Measurements from ENCODE around the gene SH3RF2. TPM values are rescaled to one million over a fixed set of nuclear protein-coding genes. Genes with fewer than 3 reads are reported as not detected.

Gene SH3RF2
- total RNA-seq, 1 donor from 2014 or later: 3.7 TPM

- H3K27ac ChIP-seq (ENCODE audit: low read depth, low read length): no peak overlapping the region
- H3K36me3 ChIP-seq (ENCODE audit: control insufficient read depth in 3 of 3, insufficient read depth in 3 of 3, low read length in 3 of 3): no peaks in the 10 kb centered on the region
- H3K9me3 ChIP-seq (ENCODE audit: control insufficient read depth in 3 of 3, low read length in 3 of 3): no peaks in the 10 kb centered on the region
- no peak overlapping the region for H3K4me3 ChIP-seq (ENCODE audit: low read length in 3 of 3)
- H3K4me1 ChIP-seq (ENCODE audit: control insufficient read depth in 3 of 3, insufficient read depth in 3 of 3, low read length in 3 of 3): peaks cover 0 to 17% (median 4%) of the 10 kb centered on the region in 3 donors
- H3K27me3 ChIP-seq (ENCODE audit: control insufficient read depth in 3 of 3, insufficient read depth in 3 of 3, low read length in 3 of 3): no peaks in the 10 kb centered on the region
- no peak overlapping the region for H3K9ac ChIP-seq (ENCODE audit: low read depth in 1 of 3, low read length in 3 of 3)
Measured at GRCh38 chr5:146043722-146044121, 107.3 kb downstream of the SH3RF2 start.

- H3K27ac ChIP-seq (ENCODE audit: low read depth, low read length): peak overlapping the region; percentile 7
- H3K9ac ChIP-seq (ENCODE audit: low read depth in 1 of 3, low read length in 3 of 3): no peak overlapping the region
- no peaks in the 10 kb centered on the region for H3K9me3 ChIP-seq (ENCODE audit: control insufficient read depth in 3 of 3, low read length in 3 of 3)
- H3K27me3 ChIP-seq (ENCODE audit: control insufficient read depth in 3 of 3, insufficient read depth in 3 of 3, low read length in 3 of 3): no peaks in the 10 kb centered on the region
- peaks cover 0 to 15% (median 6%) of the 10 kb centered on the region in 3 donors for H3K4me1 ChIP-seq (ENCODE audit: control insufficient read depth in 3 of 3, insufficient read depth in 3 of 3, low read length in 3 of 3)
- H3K36me3 ChIP-seq (ENCODE audit: control insufficient read depth in 3 of 3, insufficient read depth in 3 of 3, low read length in 3 of 3): no peaks in the 10 kb centered on the region
- no peak overlapping the region for H3K4me3 ChIP-seq (ENCODE audit: low read length in 3 of 3)
Measured at GRCh38 chr5:146047396-146047795, 111.0 kb downstream of the SH3RF2 start.

- no peaks in the 10 kb centered on the region for H3K27me3 ChIP-seq (ENCODE audit: control insufficient read depth in 3 of 3, insufficient read depth in 3 of 3, low read length in 3 of 3)
- H3K9ac ChIP-seq (ENCODE audit: low read depth in 1 of 3, low read length in 3 of 3): no peak overlapping the region
- H3K27ac ChIP-seq (ENCODE audit: low read depth, low read length): no peak overlapping the region
- no peak overlapping the region for H3K4me3 ChIP-seq (ENCODE audit: low read length in 3 of 3)
- H3K4me1 ChIP-seq (ENCODE audit: control insufficient read depth in 3 of 3, insufficient read depth in 3 of 3, low read length in 3 of 3): peaks cover 0 to 15% (median 6%) of the 10 kb centered on the region in 3 donors
- H3K36me3 ChIP-seq (ENCODE audit: control insufficient read depth in 3 of 3, insufficient read depth in 3 of 3, low read length in 3 of 3): peaks cover 0 to 5% (median 3%) of the 10 kb centered on the region in 3 donors
- H3K9me3 ChIP-seq (ENCODE audit: control insufficient read depth in 3 of 3, low read length in 3 of 3): no peaks in the 10 kb centered on the region
Measured at GRCh38 chr5:146048994-146049703, 112.8 kb downstream of the SH3RF2 start.

- Histone ChIP-seq H3K4me1 (ENCODE audit: control insufficient read depth in 3 of 3, insufficient read depth in 3 of 3, low read length in 3 of 3) (peaks cover 0 to 15% (median 6%) of the 10 kb centered on the region in 3 donors), H3K9ac (ENCODE audit: low read depth in 1 of 3, low read length in 3 of 3) (no peak overlapping the region), H3K27ac (ENCODE audit: low read depth, low read length) (no peak overlapping the region), H3K36me3 (ENCODE audit: control insufficient read depth in 3 of 3, insufficient read depth in 3 of 3, low read length in 3 of 3) (peaks cover 0 to 5% (median 3%) of the 10 kb centered on the region in 3 donors), H3K4me3 (ENCODE audit: low read length in 3 of 3) (no peak overlapping the region), H3K9me3 (ENCODE audit: control insufficient read depth in 3 of 3, low read length in 3 of 3) (no peaks in the 10 kb centered on the region), H3K27me3 (ENCODE audit: control insufficient read depth in 3 of 3, insufficient read depth in 3 of 3, low read length in 3 of 3) (no peaks in the 10 kb centered on the region)
Measured at GRCh38 chr5:146049704-146050026, 113.3 kb downstream of the SH3RF2 start.

GRCh38 chr5:146050086-146050485 is 113.7 kb downstream of the SH3RF2 start:
- H3K9ac ChIP-seq (ENCODE audit: low read depth in 1 of 3, low read length in 3 of 3): no peak overlapping the region
- no peak overlapping the region for H3K27ac ChIP-seq (ENCODE audit: low read depth, low read length)
- no peaks in the 10 kb centered on the region for H3K27me3 ChIP-seq (ENCODE audit: control insufficient read depth in 3 of 3, insufficient read depth in 3 of 3, low read length in 3 of 3)
- no peak overlapping the region for H3K4me3 ChIP-seq (ENCODE audit: low read length in 3 of 3)
- no peaks in the 10 kb centered on the region for H3K9me3 ChIP-seq (ENCODE audit: control insufficient read depth in 3 of 3, low read length in 3 of 3)
- H3K4me1 ChIP-seq (ENCODE audit: control insufficient read depth in 3 of 3, insufficient read depth in 3 of 3, low read length in 3 of 3): peaks cover 0 to 15% (median 6%) of the 10 kb centered on the region in 3 donors
- H3K36me3 ChIP-seq (ENCODE audit: control insufficient read depth in 3 of 3, insufficient read depth in 3 of 3, low read length in 3 of 3): peaks cover 0 to 5% (median 3%) of the 10 kb centered on the region in 3 donors

- no peaks in the 10 kb centered on the region for H3K9me3 ChIP-seq (ENCODE audit: control insufficient read depth in 3 of 3, low read length in 3 of 3)
- H3K36me3 ChIP-seq (ENCODE audit: control insufficient read depth in 3 of 3, insufficient read depth in 3 of 3, low read length in 3 of 3): peaks cover 0 to 17% (median 10%) of the 10 kb centered on the region in 3 donors
- H3K4me3 ChIP-seq (ENCODE audit: low read length in 3 of 3): no peak overlapping the region
Measured at GRCh38 chr5:146051678-146052077, 115.3 kb downstream of the SH3RF2 start.

GRCh38 chr5:146052780-146053179 is 116.4 kb downstream of the SH3RF2 start:
- no peak overlapping the region for H3K9ac ChIP-seq (ENCODE audit: low read depth in 1 of 3, low read length in 3 of 3)
- H3K36me3 ChIP-seq (ENCODE audit: control insufficient read depth in 3 of 3, insufficient read depth in 3 of 3, low read length in 3 of 3): peaks cover 0 to 17% (median 10%) of the 10 kb centered on the region in 3 donors
- peaks cover 0 to 7% (median 2%) of the 10 kb centered on the region in 3 donors for H3K4me1 ChIP-seq (ENCODE audit: control insufficient read depth in 3 of 3, insufficient read depth in 3 of 3, low read length in 3 of 3)
- no peak overlapping the region for H3K27ac ChIP-seq (ENCODE audit: low read depth, low read length)
- no peak overlapping the region for H3K4me3 ChIP-seq (ENCODE audit: low read length in 3 of 3)
- H3K9me3 ChIP-seq (ENCODE audit: control insufficient read depth in 3 of 3, low read length in 3 of 3): no peaks in the 10 kb centered on the region
- no peaks in the 10 kb centered on the region for H3K27me3 ChIP-seq (ENCODE audit: control insufficient read depth in 3 of 3, insufficient read depth in 3 of 3, low read length in 3 of 3)

More at GRCh38 chr5:146051678-146052077, 115.3 kb downstream of the SH3RF2 start:
- H3K27me3 ChIP-seq (ENCODE audit: control insufficient read depth in 3 of 3, insufficient read depth in 3 of 3, low read length in 3 of 3): no peaks in the 10 kb centered on the region
- H3K4me1 ChIP-seq (ENCODE audit: control insufficient read depth in 3 of 3, insufficient read depth in 3 of 3, low read length in 3 of 3): peaks cover 0 to 12% (median 6%) of the 10 kb centered on the region in 3 donors
- H3K9ac ChIP-seq (ENCODE audit: low read depth in 1 of 3, low read length in 3 of 3): no peak overlapping the region
- H3K27ac ChIP-seq (ENCODE audit: low read depth, low read length): no peak overlapping the region

- Histone ChIP-seq H3K27ac (ENCODE audit: low read depth, low read length) (no peak overlapping the region), H3K4me1 (ENCODE audit: control insufficient read depth in 3 of 3, insufficient read depth in 3 of 3, low read length in 3 of 3) (no peaks in the 10 kb centered on the region), H3K36me3 (ENCODE audit: control insufficient read depth in 3 of 3, insufficient read depth in 3 of 3, low read length in 3 of 3) (peaks cover 3 to 28% (median 15%) of the 10 kb centered on the region in 3 donors), H3K4me3 (ENCODE audit: low read length in 3 of 3) (no peak overlapping the region), H3K9ac (ENCODE audit: low read depth in 1 of 3, low read length in 3 of 3) (no peak overlapping the region), H3K9me3 (ENCODE audit: control insufficient read depth in 3 of 3, low read length in 3 of 3) (no peaks in the 10 kb centered on the region), H3K27me3 (ENCODE audit: control insufficient read depth in 3 of 3, insufficient read depth in 3 of 3, low read length in 3 of 3) (no peaks in the 10 kb centered on the region)
Measured at GRCh38 chr5:146055432-146055831, 119.1 kb downstream of the SH3RF2 start.

GRCh38 chr5:146059460-146060220 is 123.3 kb downstream of the SH3RF2 start:
- Histone ChIP-seq H3K4me1 (ENCODE audit: control insufficient read depth in 3 of 3, insufficient read depth in 3 of 3, low read length in 3 of 3) (no peaks in the 10 kb centered on the region), H3K36me3 (ENCODE audit: control insufficient read depth in 3 of 3, insufficient read depth in 3 of 3, low read length in 3 of 3) (peaks cover 9 to 37% (median 26%) of the 10 kb centered on the region in 3 donors), H3K27me3 (ENCODE audit: control insufficient read depth in 3 of 3, insufficient read depth in 3 of 3, low read length in 3 of 3) (no peaks in the 10 kb centered on the region), H3K9ac (ENCODE audit: low read depth in 1 of 3, low read length in 3 of 3) (no peak overlapping the region), H3K27ac (ENCODE audit: low read depth, low read length) (peak overlapping the region; percentile 21), H3K9me3 (ENCODE audit: control insufficient read depth in 3 of 3, low read length in 3 of 3) (no peaks in the 10 kb centered on the region), H3K4me3 (ENCODE audit: low read length in 3 of 3) (peak overlapping the region in 1 of 3 donors; percentile 12)

GRCh38 chr5:146060221-146060585 is 123.8 kb downstream of the SH3RF2 start:
- H3K9ac ChIP-seq (ENCODE audit: low read depth in 1 of 3, low read length in 3 of 3): no peak overlapping the region
- no peaks in the 10 kb centered on the region for H3K9me3 ChIP-seq (ENCODE audit: control insufficient read depth in 3 of 3, low read length in 3 of 3)
- H3K4me3 ChIP-seq (ENCODE audit: low read length in 3 of 3): no peak overlapping the region
- no peaks in the 10 kb centered on the region for H3K27me3 ChIP-seq (ENCODE audit: control insufficient read depth in 3 of 3, insufficient read depth in 3 of 3, low read length in 3 of 3)
- H3K36me3 ChIP-seq (ENCODE audit: control insufficient read depth in 3 of 3, insufficient read depth in 3 of 3, low read length in 3 of 3): peaks cover 9 to 37% (median 26%) of the 10 kb centered on the region in 3 donors
- no peaks in the 10 kb centered on the region for H3K4me1 ChIP-seq (ENCODE audit: control insufficient read depth in 3 of 3, insufficient read depth in 3 of 3, low read length in 3 of 3)
- no peak overlapping the region for H3K27ac ChIP-seq (ENCODE audit: low read depth, low read length)

All from skeletal muscle tissue (tissue), 4 donors.